ENCODE results near the gene SLC38A11.
"Not testable (repeated sequence)": the region's sequence is repeated elsewhere in the genome, so short reads cannot be mapped to it uniquely, and the experiment has no call there.

SLC38A11 gene

DNA sequence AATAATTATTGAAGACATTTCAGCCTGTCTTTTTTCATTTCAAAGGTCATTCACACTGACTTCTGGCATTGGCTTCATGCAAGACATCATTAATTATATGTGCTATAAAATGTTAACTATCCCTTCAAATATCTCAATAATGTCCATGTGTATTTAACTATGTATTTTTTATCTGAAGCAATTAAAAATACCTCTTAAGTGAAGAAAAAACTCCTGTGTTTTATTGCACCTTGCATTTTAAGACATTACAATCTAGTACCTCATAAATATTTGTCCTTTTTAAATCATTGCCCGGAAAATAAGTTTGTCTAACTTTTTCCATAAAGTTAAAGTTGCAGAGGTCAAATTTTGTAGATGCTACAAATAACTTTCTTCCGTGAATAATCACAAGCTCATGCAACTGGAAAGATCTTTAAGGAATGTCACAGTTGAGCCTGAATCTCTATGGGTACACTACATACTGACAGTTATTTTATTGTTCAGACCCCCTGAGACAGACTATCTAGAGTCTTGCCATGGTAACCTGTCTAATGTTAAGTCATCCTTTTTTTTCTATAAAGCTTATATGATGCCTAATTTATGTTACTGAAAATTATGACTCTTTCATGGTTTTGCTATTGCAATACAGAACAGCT is 75.3 kb downstream of the SLC38A11 start:
- DNase-seq (ENCODE audit: low read depth) = no peak

DNA sequence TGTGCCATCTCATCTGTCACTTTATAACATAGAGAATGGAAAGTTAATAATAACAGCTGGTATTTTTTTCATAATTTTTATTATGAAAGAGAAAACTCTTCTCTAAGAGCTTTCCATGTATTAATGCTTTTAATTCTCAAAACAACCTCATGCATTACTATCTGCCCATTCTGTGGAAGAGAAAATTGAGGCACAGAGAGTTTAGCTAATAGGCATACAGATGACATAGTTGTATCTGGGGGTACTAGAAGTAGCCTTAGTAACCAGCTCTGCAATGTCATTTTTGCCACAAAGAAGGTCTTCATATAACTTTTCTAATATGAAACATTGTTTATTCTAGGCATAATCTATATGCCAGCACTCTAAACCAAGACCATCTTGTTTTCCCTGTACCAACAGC is 77.4 kb downstream of the SLC38A11 start:
- DNase-seq (ENCODE audit: low read depth) = no peak

DNA sequence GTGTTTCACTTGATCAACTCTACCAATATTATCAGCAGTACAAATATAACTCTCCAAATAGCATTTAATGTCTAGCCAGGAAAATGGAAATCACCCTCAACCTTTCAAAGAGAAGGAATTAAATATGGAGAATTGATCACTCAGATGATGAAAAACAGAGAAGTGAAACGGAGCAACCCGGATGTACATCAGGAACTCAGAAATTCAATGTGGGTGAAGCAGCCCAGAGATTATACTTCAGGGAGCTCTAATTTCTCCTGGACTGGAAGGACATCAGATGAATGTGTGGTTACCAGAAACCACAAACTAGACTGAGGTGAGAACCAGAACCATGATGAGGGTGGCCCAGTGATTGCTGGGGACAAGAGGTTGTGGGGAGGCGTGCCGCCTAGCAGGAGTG is 78.2 kb downstream of the SLC38A11 start:
- DNase-seq (ENCODE audit: low read depth) = no peak

DNA sequence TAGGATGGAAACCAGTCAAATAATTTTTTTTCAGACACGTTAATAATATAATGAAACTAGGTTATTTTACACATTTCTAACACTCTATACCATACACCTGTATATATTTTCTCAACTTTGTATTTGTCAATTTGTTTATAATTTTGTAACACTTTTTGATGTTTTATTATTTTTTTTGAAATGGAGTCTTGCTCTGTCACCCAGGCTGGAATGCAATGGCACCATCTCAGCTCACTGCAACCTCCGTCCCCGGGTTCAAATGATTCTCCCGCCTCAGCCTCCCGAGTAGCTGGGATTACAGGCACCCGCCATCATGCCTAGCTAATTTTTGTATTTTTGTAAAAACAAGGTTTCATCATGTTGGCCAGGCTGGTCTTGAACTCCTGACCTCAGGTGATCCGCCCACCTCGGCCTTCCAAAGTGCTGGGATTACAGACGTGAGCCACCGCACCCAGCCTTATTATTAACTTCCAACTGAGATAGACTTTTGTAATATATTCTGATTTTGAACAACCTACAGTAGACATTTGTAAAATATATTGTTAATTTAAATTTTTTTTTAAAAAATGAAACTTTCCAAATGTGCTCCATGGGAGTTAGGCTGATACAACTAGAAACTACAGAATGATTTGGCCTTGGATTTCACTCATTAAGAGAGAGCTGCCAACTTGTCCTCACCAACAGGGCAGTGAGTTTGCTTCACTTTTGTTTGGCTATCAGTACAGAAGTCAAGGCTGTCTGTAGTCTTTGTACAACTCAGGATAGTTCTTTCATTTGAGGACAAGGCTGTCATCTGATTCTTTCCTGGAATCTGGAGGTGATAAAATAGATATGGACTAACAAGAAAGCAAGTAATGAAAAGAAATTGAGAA is 79.8 kb downstream of the SLC38A11 start:
- no peak for DNase-seq (ENCODE audit: low read depth)

DNA sequence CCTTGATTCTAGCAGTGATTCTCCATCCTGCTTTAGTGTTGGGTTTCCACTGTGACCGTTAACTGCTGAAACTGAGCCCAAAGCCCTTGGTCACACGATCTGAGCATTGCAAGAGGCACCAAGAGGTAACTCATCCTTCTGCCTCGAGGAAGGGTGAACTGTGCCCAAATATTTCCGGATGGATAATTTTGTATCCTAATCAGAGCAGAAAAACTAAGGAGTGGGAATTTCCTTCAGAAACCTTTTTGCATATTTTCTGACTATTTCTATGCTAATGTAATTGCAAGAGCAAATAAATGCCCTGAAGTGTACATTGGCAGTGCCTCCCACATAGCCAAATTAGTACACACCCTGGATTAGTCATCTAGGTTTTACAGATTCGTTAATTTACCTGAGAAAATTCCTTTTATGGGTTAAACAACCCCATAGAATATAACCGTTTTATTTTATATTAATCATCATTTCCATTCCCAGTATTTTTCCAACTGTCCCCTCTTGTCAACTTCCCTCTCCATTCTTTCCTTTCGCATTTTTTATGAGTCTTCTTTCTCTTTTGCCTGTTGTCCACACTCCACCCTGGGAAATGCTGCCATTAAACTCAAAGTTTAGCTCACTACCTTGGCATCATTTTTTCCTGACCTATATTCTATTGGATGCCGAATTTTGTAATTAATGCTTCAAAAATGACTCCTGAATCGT is 82.0 kb downstream of the SLC38A11 start:
- no peak for DNase-seq (ENCODE audit: low read depth)

DNA sequence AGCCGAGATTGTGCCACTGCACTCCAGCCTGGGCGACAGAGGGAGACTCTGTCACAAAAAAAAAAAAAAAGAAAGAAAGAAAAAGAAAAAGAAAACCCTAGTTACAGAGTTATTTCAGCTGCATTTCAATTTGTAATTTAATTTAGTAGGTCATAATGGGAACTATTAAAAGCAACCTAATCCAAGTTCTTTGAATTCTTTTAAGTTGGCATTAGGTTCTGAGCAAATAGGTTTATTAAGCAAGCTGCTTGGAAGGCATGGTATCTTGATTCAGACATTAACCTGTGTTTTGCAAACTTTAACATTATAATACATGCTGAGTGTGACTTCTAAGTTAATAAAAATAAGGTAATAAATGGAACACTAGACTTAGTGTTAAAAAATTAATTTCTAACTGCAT is 83.9 kb downstream of the SLC38A11 start:
- no peak for DNase-seq (ENCODE audit: low read depth)

DNA sequence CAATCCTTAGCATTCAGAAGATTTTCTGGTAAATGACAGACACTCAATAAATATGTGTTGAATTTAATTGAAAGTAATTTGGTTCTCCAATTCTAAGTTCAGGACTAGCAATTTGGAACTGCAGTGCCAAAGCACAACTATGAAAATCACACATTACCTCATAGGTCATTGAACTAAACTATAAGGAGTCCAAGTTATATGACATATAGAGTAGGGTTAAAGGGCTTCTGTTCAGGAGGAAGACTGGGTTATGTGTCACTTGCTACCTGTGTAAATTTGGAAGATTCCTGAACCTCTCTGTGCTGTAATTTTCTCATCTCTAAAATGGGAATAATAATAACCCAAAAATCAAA is 85.9 kb downstream of the SLC38A11 start:
- DNase-seq (ENCODE audit: low read depth) = no peak

DNA sequence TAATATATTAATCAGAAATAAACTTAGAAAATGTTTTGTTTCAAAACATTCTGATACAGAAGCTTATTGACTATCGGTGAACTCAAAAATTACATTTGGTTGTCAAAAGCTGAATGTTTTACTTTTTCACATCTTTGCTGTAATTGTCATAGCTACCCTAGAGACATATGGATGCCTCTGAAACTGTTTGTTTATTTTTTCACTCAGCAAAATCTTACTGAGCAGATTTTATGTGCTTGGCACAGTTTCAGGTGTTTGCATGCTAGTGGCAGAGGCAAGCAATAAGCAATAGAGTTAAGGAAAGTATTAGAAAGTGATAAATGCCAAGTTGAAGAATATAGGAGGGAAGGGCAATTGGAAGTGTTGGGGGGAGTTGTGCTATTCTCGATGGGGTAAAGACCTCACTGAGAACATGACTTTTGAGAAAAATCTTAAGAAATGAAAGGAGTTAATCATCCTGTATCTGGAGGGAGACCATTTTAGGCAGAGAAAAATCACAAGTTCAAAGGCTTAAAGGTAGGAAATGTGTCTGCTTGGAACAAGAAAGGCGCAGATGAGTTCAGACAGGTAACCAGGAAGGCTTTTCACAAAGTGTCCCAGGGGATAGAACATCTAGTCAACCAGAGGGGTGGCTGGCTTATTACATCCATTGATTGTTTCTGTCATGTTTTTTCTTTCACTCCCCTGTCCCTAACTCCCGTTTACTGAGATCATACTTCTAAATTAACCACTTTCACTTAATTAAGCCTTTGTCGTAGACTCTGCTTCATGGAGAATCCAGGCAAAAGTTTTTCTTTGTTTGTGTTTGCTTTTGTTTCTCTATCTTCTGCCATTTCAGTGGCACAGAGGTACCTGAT is 86.5 kb downstream of the SLC38A11 start:
- no peak for DNase-seq (ENCODE audit: low read depth)

DNA sequence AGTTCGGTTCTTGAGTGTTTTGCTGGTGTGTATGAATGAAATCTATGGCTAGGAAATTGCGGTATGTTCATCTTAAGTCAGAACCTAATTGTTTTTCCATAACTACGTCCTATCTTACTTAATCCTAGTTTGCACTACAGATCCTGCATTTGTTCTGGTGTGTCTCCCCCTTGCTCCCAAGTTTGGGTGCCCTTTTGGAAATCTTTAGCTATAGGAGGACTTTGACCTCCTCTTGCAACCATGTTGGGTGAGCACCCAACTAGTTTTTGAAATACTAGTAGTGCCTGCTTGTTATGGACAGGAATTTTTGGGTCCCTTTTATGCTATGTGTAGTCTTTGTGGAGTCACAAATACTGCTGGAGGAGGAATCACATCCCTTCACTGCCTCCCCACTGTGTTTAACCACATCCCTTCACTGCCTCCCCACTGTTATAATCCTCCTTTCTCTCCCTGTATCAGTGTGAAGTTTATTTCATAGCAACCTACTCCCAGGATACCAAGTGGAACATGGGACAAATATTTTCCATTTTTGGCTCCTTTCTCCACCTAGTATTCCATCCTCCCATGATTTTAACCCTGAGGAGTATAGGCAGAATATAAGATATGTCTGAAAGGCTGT is 87.4 kb downstream of the SLC38A11 start:
- no peak for DNase-seq (ENCODE audit: low read depth)

DNA sequence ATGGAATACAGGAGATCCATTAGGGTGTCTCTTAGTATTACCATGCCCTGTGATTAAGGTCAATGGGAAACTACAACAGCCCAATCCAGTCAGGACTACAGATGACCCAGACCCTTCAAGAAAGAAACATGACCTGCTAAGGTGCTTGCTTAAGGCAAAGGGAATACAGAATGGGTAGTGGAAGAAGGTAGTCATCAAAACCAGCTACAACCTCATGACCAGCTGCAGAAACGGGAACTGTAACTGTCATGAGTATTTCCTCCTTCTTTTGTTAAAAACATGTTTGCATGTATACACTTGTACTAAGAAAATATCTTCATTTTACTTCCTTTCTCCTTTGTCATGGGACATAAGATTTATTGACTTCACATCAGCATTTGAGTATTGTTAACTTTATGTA is 88.9 kb downstream of the SLC38A11 start:
- DNase-seq (ENCODE audit: low read depth) = not testable (repeated sequence)

DNA sequence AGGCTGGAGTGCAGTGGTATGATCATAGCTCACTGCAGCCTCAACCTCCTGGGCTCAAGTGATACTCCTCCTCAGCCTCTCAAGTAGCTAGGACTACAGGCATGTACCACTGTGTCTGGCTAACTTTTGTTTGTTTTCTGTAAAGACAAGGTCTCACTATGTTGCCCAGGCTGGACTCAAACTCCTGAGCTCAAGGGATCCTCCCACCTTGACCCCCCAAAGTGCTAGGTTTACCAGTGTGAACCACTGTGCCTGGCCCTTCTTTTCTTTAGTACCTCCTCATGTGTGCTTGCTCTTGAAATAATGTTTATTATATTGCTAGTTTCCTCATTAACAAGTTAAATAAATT is 94.7 kb downstream of the SLC38A11 start:
- DNase-seq (ENCODE audit: low read depth) = no peak

DNA sequence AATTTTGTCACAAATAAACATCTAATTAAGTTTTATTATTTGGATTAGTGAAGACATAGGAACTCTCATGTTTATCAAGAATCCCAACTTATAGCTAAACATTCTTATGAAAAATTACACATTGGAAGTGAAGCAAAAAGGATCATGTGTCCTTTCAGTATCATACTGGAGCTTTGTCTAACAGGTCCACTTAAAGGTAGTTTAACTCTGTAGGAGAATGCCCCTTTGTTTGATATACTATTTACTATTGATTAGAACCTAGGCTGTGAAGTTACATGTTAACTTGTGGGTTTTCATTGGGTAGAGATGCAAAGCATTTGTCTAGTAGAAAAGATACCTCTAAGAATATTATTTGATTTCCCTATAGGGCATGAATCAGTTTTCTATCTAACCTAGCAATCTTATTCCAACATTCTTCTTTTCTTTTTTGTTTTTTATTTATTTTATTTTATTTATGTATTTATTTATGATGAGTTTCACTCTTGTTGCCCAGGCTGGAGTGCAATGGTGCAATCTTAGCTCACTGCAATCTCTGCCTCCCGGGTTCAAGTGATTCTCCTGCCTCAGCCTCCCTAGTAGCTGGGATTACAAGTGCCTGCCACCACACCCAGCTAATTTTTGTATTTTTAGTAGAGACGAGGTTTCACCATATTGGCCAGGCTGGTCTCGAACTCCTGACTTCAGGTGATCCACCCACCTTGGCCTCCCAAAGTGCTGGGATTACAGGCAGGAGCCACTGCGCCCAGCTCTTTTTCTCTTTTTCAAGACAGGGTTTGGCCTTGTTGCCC is 95.2 kb downstream of the SLC38A11 start:
- not testable (repeated sequence) for DNase-seq (ENCODE audit: low read depth)

DNA sequence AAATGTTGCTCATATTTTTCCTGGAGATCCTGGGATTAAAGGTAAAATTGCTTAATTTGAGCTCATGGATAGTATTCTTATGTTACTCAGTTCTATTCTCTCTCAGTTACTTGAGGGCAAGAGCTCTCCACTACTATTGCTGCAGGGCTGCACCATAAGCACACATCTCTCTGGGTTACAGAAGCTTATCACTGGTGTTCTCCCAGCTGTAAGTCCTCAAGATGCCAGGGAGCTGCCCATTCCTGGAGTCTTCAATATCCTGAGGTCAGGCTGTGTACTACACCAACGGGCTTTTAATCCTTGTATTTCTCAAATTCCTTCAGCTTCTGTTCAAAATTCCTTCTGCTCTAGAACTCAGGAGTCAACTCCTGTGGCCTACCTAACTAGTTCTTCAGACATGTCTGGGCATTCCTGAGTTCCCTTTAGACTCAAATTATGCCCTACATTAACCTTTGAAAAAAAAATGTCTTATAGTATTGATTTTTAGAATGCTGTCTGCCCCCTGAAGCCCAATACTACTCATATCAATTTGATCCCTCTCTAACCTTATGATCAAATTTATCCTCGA is 96.0 kb downstream of the SLC38A11 start:
- DNase-seq (ENCODE audit: low read depth) = no peak

DNA sequence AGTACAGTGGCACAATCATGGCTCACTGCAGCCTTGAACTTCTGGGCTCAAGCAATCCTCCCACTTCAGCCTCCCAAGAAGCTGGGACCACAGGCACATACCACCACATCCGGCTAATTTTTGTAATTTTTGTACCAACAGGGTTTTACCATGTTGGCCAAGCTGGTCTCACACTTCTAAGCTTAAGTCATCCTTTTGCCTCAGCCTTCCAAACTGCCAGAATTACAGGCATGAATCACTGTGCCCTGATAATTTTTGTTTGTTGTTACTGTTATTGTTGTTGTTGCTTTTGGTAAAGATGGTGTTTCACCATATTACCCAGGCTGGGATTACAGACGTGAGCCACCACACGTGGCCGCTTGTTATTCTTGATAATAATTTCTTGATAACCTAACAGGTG is 103.2 kb downstream of the SLC38A11 start:
- DNase-seq (ENCODE audit: low read depth) = no peak

DNA sequence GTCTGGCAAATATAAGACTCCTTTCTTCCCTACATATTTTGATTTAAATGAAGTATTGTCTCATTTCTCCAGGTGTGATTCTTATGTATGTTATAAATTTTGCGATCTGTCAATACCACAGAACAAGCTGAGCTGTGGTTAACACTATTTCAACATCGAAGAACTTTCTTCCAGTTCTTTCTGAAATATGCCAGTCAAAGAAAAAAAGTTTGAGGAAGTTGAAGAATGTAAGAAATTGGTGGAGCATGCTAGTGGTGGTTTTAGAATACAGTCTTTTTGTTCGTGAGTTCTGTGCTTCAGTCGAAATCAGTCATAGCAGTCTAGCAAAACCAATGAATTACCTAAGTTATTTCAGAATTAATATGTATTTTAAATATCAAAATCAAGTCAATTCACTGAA is 105.1 kb downstream of the SLC38A11 start:
- DNase-seq (ENCODE audit: low read depth) = no peak

DNA sequence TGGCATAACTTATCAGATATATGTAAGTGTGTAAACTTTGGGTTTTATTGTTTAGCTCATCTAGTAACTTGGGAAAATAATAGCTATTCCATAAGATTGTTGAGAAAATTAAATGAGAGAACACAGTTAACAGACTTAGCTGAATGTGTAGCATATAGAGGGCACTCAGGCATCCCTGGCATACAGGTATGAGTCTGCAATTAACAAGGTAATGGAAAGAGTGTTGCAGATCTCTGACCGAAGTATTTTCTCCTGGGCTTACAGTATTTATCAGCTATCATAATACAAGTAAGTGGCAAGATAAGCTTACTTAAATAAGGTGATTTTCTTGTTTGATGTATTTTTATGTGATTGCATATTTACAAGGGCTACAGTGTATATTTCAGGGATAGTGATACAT is 105.8 kb downstream of the SLC38A11 start:
- no peak for DNase-seq (ENCODE audit: low read depth)

DNA sequence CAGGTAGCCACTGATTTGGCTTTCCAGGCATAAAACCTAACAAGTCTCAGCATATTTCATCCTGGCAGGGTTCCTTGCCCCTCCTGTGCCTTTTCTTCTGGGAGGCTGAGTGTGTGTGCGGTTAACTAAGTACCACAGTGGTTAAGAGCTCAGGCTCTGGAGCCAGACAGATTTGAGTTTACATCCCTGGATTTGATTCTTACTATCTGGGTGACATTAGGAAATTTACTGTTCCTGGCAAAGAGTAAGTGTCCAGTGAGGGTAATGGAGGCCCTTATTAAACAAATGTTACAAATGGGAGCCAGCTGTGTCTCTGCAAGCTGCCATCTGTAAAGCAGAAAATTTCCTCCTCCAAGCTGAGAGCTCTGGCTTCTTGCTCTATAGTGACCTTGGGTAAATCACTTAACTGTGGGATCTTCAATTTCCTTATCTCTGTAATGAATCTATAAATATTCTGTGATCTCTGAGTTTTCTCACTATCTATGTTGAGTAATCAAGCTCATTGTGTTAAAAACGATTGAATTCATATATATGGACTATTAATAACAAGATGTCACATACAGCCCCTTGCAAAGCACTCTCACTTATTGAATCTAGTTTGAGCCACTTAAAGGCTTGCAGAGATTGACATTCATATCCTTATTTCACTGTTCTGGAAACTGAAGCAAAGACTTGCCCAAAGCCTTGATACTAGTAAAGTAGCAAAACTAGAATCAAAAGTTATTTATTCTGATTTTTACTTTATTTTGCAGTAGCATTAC is 107.2 kb downstream of the SLC38A11 start:
- DNase-seq (ENCODE audit: low read depth) = no peak

DNA sequence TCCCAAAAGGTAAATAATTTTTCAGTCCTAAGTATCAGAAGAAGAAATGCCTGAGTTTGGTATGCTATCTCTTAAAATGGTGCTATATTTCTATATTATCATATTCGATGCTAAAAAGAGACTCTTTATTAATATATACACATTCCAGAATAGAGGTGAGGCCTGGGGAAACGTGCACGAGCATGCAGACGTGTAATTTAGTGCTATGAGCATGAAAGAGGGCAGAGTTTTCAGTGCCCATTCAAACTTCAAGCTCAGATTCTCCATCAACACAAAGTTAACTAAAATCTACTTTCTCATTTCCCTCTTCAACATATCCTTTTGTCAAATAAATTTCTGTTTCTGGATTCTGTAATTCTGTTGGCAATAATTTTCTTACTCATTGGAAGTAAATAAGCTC is 108.0 kb downstream of the SLC38A11 start:
- no peak for DNase-seq (ENCODE audit: low read depth)

DNA sequence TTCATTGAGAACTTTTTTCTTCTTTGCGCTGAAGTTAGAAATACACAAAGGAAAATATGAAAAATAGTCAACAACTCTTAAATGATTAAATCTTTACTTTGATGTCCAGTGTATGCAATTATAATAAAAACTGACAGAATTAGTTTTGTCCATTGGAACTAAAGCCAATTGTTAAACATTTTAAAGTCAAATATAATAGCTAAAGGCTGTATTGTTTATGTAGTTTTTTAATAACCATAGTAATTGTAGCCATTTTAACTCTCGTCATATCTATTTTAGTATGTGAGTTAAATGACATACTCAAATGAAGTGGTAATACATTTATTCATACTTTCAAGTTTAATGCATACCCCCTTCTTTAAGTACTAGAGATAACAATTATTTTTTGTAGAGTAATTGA is 109.0 kb downstream of the SLC38A11 start:
- no peak for DNase-seq (ENCODE audit: low read depth)
